Measurements from ENCODE around the gene FAM118A.
"Not testable (repeated sequence)": the region's sequence is repeated elsewhere in the genome, so short reads cannot be mapped to it uniquely, and the experiment has no call there.

The FAM118A gene

GRCh38 chr22:45323695-45324094 lies 14.0 kb downstream of the FAM118A start:
- Histone ChIP-seq H3K9ac (ENCODE audit: low read depth, low read length) (no peak overlapping the region), H3K4me1 (ENCODE audit: insufficient read depth, low read length) (0 out of 2 replicates have a peak, but pooled peaks cover 2% of the 10 kb centered on the region), H3K9me3 (ENCODE audit: control insufficient read depth, insufficient read depth, low read length) (no peaks in the 10 kb centered on the region), H3K36me3 (ENCODE audit: insufficient read depth, low read length) (no peaks in the 10 kb centered on the region)

DNA sequence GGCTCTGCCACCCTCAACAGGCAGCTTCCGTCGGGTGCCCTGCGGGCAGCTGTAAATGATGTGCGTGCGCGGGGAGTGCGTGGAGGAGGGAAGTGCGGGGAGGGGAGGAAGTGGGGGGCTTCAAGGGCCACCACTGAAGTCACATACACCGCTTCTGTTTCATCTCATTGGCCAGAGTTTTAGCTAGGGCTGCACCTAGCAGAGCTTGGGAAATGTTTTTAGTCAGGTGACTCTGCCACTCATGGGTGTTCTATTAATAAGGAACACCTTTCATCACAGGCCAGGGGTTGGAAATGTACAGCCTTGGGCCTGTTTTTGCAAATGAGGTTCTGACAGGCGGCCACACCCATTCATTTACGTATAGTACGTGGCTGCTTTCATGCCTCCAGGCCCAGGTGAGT lies 14.6 kb downstream of the FAM118A start:
- Histone ChIP-seq H3K4me1 (ENCODE audit: insufficient read depth, low read length) (no peaks in the 10 kb centered on the region), H3K9ac (ENCODE audit: low read depth, low read length) (no peak overlapping the region), H3K36me3 (ENCODE audit: insufficient read depth, low read length) (no peaks in the 10 kb centered on the region), H3K9me3 (ENCODE audit: control insufficient read depth, insufficient read depth, low read length) (no peaks in the 10 kb centered on the region)

GRCh38 chr22:45328261-45328660 lies 18.5 kb downstream of the FAM118A start:
- H3K36me3 ChIP-seq (ENCODE audit: insufficient read depth, low read length); H3K9ac ChIP-seq (ENCODE audit: low read depth, low read length); H3K9me3 ChIP-seq (ENCODE audit: control insufficient read depth, insufficient read depth, low read length); H3K4me1 ChIP-seq (ENCODE audit: insufficient read depth, low read length): not testable (repeated sequence)

GRCh38 chr22:45328822-45329529 lies 19.2 kb downstream of the FAM118A start:
- H3K9ac ChIP-seq (ENCODE audit: low read depth, low read length): no peak overlapping the region
- H3K36me3 ChIP-seq (ENCODE audit: insufficient read depth, low read length): no peaks in the 10 kb centered on the region; the same call in 1 of the 2 replicates
- no peaks in the 10 kb centered on the region for H3K4me1 ChIP-seq (ENCODE audit: insufficient read depth, low read length)
- no peaks in the 10 kb centered on the region for H3K9me3 ChIP-seq (ENCODE audit: control insufficient read depth, insufficient read depth, low read length)

- Histone ChIP-seq H3K36me3 (ENCODE audit: insufficient read depth, low read length) (no peaks in the 10 kb centered on the region; the same call in 1 of the 2 replicates), H3K9ac (ENCODE audit: low read depth, low read length) (no peak overlapping the region), H3K4me1 (ENCODE audit: insufficient read depth, low read length) (no peaks in the 10 kb centered on the region), H3K9me3 (ENCODE audit: control insufficient read depth, insufficient read depth, low read length) (no peaks in the 10 kb centered on the region)
Observed at GRCh38 chr22:45329530-45329936, 19.8 kb downstream of the FAM118A start.

DNA sequence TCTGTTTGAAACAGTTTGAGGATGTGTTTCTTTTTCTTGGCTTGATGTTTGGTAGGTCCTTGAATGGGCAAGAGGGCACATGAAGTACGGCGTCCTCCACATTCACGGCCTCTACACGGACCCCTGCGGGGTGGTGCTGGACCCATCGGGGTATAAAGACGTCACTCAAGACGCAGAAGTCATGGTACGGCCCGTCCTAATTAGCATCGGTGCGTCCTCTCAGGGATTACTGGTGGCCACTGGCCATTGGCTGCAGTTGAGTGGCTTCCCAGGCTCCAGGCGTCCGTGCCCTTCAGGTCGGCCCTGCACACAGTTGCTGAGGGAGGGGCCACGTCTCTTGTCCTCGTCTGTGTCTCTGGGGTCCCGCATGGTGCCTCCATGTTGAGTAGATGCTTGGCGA lies 20.8 kb downstream of the FAM118A start:
- Histone ChIP-seq H3K9me3 (ENCODE audit: control insufficient read depth, insufficient read depth, low read length) (no peaks in the 10 kb centered on the region), H3K4me1 (ENCODE audit: insufficient read depth, low read length) (no peaks in the 10 kb centered on the region), H3K9ac (ENCODE audit: low read depth, low read length) (no peak overlapping the region), H3K36me3 (ENCODE audit: insufficient read depth, low read length) (no peaks in the 10 kb centered on the region; the same call in 1 of the 2 replicates)

DNA sequence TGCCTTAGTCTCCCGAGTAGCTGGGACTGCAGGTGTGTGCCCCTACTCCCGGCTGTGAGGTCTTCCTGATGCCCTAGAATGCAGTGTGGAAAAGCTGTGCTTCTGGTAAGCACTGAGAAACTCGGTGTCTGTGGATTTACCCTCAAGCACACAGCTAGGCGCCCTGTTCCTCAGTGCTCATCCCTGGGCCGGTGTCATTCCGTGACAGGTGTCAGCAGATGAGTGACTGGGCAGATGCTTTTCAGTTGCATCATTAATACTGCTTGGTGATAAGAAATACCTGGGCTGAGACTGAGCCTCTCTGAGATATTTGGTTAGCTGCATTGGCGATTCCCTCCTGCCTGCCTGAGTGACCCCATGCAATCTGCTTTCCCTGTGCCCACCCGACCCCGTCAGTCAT lies 21.8 kb downstream of the FAM118A start:
- Histone ChIP-seq H3K9me3 (ENCODE audit: control insufficient read depth, insufficient read depth, low read length) (no peaks in the 10 kb centered on the region), H3K4me1 (ENCODE audit: insufficient read depth, low read length) (no peaks in the 10 kb centered on the region), H3K9ac (ENCODE audit: low read depth, low read length) (no peak overlapping the region), H3K36me3 (ENCODE audit: insufficient read depth, low read length) (no peaks in the 10 kb centered on the region; the same call in none of the 2 replicates)

DNA sequence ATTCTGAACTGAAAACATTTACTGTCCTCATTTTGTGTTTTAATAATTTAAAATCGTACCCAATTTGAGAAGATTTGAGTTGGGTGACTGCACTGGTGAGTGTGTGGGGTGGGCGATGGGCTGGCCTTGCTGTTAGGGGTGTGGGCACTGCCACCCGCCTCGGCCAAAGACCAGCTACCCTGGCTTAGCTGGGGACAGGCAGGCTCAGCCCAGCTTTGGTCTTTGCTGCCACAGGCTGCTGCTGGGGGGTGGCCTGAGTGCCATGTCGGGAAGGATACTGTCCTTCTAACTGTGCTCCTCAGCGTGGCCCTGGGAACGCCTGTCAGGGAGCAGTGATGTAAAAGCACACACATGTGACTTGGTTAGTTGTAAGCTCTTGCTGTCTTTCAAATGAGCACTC lies 22.3 kb downstream of the FAM118A start:
- Histone ChIP-seq H3K9me3 (ENCODE audit: control insufficient read depth, insufficient read depth, low read length) (no peaks in the 10 kb centered on the region), H3K9ac (ENCODE audit: low read depth, low read length) (no peak overlapping the region), H3K4me1 (ENCODE audit: insufficient read depth, low read length) (no peaks in the 10 kb centered on the region), H3K36me3 (ENCODE audit: insufficient read depth, low read length) (no peaks in the 10 kb centered on the region; the same call in none of the 2 replicates)

DNA sequence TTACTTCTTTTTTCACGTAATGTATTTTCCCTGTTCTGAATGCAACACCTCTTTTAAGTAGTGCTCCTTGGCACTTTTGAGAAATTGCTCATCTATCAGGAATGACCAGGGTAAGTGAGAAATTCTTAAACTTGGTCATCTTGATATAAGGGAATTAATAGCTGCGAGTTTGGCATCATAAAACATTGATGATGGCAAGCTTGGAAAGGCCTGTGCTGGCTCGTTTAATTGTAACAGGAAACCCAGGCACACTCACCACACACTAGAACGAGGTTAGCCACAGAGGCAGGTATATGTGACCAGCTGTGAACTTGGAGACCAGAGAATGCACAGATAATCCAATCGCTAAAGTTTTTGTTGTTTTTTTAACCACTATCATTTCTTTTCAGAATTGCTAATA lies 24.3 kb downstream of the FAM118A start:
- Histone ChIP-seq H3K9me3 (ENCODE audit: control insufficient read depth, insufficient read depth, low read length) (no peaks in the 10 kb centered on the region), H3K9ac (ENCODE audit: low read depth, low read length) (no peak overlapping the region), H3K4me1 (ENCODE audit: insufficient read depth, low read length) (no peaks in the 10 kb centered on the region), H3K36me3 (ENCODE audit: insufficient read depth, low read length) (no peaks in the 10 kb centered on the region; the same call in none of the 2 replicates)

DNA sequence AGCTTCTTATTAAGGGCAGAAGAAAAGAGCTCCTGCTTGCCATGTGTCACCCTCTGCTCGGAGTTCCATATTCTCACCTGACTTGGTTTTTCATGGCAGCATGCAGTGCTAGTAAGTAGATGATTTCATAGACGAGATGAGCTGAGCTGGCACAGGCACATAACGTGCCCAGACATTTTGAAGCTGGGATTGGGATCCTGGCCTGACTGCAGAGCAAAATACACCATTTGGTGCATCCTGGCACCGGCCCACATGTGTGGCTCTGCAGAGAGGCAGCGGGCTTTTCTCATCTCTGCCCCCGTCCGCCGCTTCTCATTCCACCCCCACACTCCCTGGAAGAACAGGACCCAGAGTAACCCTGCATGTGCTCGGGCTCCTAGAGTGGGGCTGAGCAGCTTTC lies 24.8 kb downstream of the FAM118A start:
- no peaks in the 10 kb centered on the region for H3K9me3 ChIP-seq (ENCODE audit: control insufficient read depth, insufficient read depth, low read length)
- H3K9ac ChIP-seq (ENCODE audit: low read depth, low read length): no peak overlapping the region
- H3K36me3 ChIP-seq (ENCODE audit: insufficient read depth, low read length): no peaks in the 10 kb centered on the region; the same call in none of the 2 replicates

DNA sequence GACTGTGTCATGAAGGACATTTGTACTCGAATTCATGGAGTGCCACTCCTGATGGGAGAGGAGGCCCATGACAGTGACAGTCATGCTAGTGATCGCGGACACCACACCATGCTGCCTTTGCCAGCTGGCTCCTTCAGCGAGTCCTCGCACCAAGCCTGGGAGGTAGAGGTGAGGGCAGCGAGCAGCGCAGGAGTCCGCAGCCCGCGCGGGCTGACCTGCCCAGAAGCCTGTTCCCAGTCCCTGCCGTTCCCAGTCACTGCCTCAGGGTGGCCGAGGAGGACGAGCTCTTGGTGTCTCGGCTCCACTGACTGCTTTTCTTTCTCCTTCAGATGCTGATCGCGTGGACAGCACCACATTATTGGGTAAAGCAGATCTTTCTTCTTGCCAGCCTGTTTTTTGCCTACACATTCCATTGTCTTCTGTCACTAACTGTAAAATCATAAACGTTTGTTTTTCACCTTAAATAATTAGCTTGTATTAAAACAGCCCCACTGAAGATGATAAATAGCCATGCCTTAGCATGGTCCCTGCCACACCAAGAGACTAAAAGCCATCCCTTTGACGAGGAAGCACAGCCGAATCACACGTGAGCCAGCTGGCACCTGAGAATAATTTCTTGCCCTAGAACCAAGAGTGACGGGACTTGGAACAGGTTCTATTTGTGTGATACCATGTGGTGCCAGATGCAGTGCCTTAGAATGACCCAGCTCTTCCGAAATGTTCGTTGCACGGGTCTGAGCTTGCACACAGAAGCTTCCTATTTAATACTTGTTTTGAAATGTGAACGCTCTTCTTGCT lies 25.5 kb downstream of the FAM118A start:
- no peak overlapping the region for H3K9ac ChIP-seq (ENCODE audit: low read depth, low read length)
- H3K4me1 ChIP-seq (ENCODE audit: insufficient read depth, low read length): no peaks in the 10 kb centered on the region
- peaks cover under 1% of the 10 kb centered on the region for H3K36me3 ChIP-seq (ENCODE audit: insufficient read depth, low read length)
- H3K9me3 ChIP-seq (ENCODE audit: control insufficient read depth, insufficient read depth, low read length): no peaks in the 10 kb centered on the region

More for the DNA sequence above, 24.8 kb downstream of the FAM118A start:
- no peaks in the 10 kb centered on the region for H3K4me1 ChIP-seq (ENCODE audit: insufficient read depth, low read length)

- Histone ChIP-seq H3K4me1 (ENCODE audit: insufficient read depth, low read length) (no peaks in the 10 kb centered on the region), H3K36me3 (ENCODE audit: insufficient read depth, low read length) (peaks cover 5% of the 10 kb centered on the region; the same call in 1 of the 2 replicates), H3K9ac (ENCODE audit: low read depth, low read length) (no peak overlapping the region)
Observed at GRCh38 chr22:45335854-45336522, 26.3 kb downstream of the FAM118A start.

GRCh38 chr22:45336971-45337431 lies 27.3 kb downstream of the FAM118A start:
- H3K9me3 ChIP-seq (ENCODE audit: control insufficient read depth, insufficient read depth, low read length): no peaks in the 10 kb centered on the region
- H3K36me3 ChIP-seq (ENCODE audit: insufficient read depth, low read length): peaks cover 5% of the 10 kb centered on the region; the same call in 1 of the 2 replicates
- H3K4me1 ChIP-seq (ENCODE audit: insufficient read depth, low read length): no peaks in the 10 kb centered on the region
- H3K9ac ChIP-seq (ENCODE audit: low read depth, low read length): no peak overlapping the region

More at GRCh38 chr22:45335854-45336522, 26.3 kb downstream of the FAM118A start:
- no peaks in the 10 kb centered on the region for H3K9me3 ChIP-seq (ENCODE audit: control insufficient read depth, insufficient read depth, low read length)

DNA sequence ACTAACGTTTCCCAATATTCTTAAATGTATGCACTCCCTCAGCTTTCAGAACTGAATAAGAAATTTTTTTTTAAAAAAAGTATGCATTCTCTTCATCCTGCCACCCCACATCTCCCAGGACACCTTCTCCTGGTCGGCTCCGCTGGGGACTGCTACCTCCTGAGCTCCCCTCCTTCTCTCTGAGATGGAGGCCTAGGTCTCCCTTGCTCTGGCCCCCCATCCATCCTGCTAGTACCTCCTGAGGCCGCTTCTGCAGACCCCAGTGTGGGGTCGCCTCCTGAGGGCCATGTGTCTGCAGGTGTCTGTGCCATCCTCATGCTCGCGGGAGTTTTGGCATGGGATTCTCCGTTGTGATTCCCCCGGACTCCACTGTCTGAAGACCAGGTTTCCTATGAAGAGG lies 27.8 kb downstream of the FAM118A start:
- peaks cover 5% of the 10 kb centered on the region; the same call in 1 of the 2 replicates for H3K36me3 ChIP-seq (ENCODE audit: insufficient read depth, low read length)
- H3K9ac ChIP-seq (ENCODE audit: low read depth, low read length): no peak overlapping the region
- H3K4me1 ChIP-seq (ENCODE audit: insufficient read depth, low read length): no peaks in the 10 kb centered on the region
- no peaks in the 10 kb centered on the region for H3K9me3 ChIP-seq (ENCODE audit: control insufficient read depth, insufficient read depth, low read length)
